Right lobe of liver (tissue), 6 donors: ENCODE data around the gene MCCC1. TPM values are rescaled to one million over a fixed set of nuclear protein-coding genes. Genes with fewer than 3 reads are reported as not detected.

Experiments
- ATAC-seq, 4 donors: fragments of 200-7000 bp; cut with Tn5 transposase; one replicate each; pipeline ENCODE4 v1.9.1; 2020; ENCODE audit warnings: mild to moderate bottlenecking in 4 of 4, moderate library complexity in 4 of 4
- DNase-seq, 3 donors: peaks; one replicate each; pipeline ENCODE4 v3.0.0-alpha.2; 2020
- H3K27ac ChIP-seq, 3 donors: fragments of 200-600 bp; one replicate each; pipeline ENCODE4 v1.8.0; 2022
- H3K27me3 ChIP-seq, 2 donors: fragments of 200-600 bp; one replicate each; pipeline ENCODE4 v1.8.0; 2022
- H3K36me3 ChIP-seq, 4 donors: fragments of 200-600 bp; sonication (generic) in 1 of 4; one replicate each; pipeline versions ENCODE4 v1.5.1 to v1.8.0; 2017 to 2022; ENCODE audit warnings: control low read depth in 1 of 4
- H3K4me1 ChIP-seq, 4 donors: fragments of 200-600 bp; sonication (generic) in 1 of 4; one replicate each; pipeline versions ENCODE4 v1.5.1 to v1.8.0; 2017 to 2022; ENCODE audit warnings: control low read depth in 1 of 4
- H3K4me3 ChIP-seq, 3 donors: fragments of 200-600 bp; one replicate each; pipeline ENCODE4 v1.8.0; 2022
- H3K9me3 ChIP-seq, 4 donors: fragments of 200-600 bp; sonication (generic) in 1 of 4; one replicate each; pipeline versions ENCODE4 v1.5.1 to v1.8.0; 2017 to 2022; ENCODE audit warnings: control low read depth in 1 of 4
- POLR2A ChIP-seq: fragments of 450-650 bp; IDR thresholded peaks from one replicate; pipeline ENCODE4 v1.6.1; 2017; ENCODE audit warnings: antibody characterized with exemption, mild to moderate bottlenecking
- WGBS: methylation state at CpG from one replicate; pipeline ENCODE4 v1.1.6; 2018; ENCODE audit warnings: low coverage, low lambda C conversion rate; ENCODE audit not compliant: insufficient coverage; ENCODE audit errors: missing lambda C conversion rate; 5-methylcytosine and 5-hydroxymethylcytosine counted together
- intact Hi-C, 2 donors: fragments of 100-400 bp; cut with DNase I; formaldehyde crosslinking; loops; one replicate each; pipeline versions ENCODE4 v1.11.2 to v1.14.1; 2022
- total RNA-seq, 6 experiments: library from RNA; depleted of rRNA in 2 of 6; stranded (reverse); fragments of >200 nt in 2 of 6; fragmentation: NEBNext Ultra II Directional in 3 of 6; extraction: Animal tissue kit (Norgen Biotek cat#: 25700) in 3 of 6; gene quantifications; one replicate each; pipeline versions ENCODE4 v1.1.0 to v1.2.4, GENCODE V29; 2016 to 2023
- TF ChIP-seq, protein P1 (sequence below), 4 donors: fragments of 200-600 bp in 3 of 4; fragments of 450-650 bp in 1 of 4; IDR thresholded peaks; one replicate each; pipeline versions ENCODE4 v1.5.1 to v1.8.0; 2016 to 2022; ENCODE audit warnings: antibody characterized with exemption in 4 of 4, mild to moderate bottlenecking in 2 of 4
- donor health status: DM: no; HTN: yes; CAD: no.
- donor health status: DM: no; HTN: no; CAD: no.
- donor health status: DM: no; HTN: no; CAD: no.
- donor health status: DM: no; HTN: yes; CAD: no.
- donor health status: DM: no; HTN: yes; CAD: no.

MCCC1 gene
- total RNA-seq, 6 experiments from 2014 or later = 34.0 to 57.0 (median 48.2) TPM

DNA sequence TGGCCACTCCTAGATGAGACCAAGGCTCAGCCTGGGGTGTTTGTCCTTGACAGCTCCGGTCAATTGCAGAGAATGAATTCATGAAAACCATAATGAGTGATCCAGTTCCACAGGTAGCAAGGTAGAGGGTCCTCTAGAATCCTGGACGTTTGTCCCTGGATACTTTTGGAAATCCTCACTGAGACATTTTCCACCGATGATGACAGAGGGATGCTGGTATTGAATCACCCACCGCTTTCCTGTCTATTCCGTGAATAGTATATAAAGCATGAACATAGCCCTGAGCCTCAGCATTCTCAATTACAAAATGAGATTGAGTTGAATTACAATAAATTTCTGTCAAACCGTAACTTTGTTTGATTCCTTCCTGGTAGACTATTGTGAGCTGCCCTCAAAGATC is 113.3 kb downstream of the MCCC1 start:
- Histone ChIP-seq H3K27me3 (no peaks in the 10 kb centered on the region), H3K9me3 (no peaks in the 10 kb centered on the region), H3K27ac (no peak overlapping the region), H3K36me3 (no peaks in the 10 kb centered on the region), H3K4me3 (no peak overlapping the region), H3K4me1 (peaks cover 0 to 12% (median 3%) of the 10 kb centered on the region in 4 donors)
- no peak for TF ChIP-seq POLR2A
- TF ChIP-seq, protein P1, sequence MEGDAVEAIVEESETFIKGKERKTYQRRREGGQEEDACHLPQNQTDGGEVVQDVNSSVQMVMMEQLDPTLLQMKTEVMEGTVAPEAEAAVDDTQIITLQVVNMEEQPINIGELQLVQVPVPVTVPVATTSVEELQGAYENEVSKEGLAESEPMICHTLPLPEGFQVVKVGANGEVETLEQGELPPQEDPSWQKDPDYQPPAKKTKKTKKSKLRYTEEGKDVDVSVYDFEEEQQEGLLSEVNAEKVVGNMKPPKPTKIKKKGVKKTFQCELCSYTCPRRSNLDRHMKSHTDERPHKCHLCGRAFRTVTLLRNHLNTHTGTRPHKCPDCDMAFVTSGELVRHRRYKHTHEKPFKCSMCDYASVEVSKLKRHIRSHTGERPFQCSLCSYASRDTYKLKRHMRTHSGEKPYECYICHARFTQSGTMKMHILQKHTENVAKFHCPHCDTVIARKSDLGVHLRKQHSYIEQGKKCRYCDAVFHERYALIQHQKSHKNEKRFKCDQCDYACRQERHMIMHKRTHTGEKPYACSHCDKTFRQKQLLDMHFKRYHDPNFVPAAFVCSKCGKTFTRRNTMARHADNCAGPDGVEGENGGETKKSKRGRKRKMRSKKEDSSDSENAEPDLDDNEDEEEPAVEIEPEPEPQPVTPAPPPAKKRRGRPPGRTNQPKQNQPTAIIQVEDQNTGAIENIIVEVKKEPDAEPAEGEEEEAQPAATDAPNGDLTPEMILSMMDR (IDR thresholded peaks at IDR 0.05) = no peak
- intact Hi-C loops = no loop called here
- ATAC-seq (no peak), DNase-seq (no peak)
- 60% methylated on average over 1 of the region's 6 CpGs for WGBS

DNA sequence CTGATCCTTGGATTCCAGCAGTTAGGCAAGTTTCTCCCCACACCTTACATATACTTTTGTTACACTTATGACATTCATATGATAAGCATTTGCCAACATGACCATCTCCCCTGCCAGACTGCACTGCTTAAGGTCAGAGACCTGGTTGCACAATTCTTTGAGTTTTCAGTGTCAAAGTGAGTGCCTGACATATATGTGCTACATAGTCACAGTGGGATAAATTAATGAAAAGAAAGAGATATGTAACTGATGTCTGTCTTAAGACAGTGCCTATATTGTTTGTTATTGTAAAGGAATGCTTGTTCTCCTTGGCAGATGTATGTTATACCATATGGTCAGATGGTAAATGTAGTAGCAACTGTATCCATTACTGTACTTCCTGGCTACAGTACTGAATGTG is 115.4 kb downstream of the MCCC1 start:
- Histone ChIP-seq H3K4me3 (no peak overlapping the region), H3K27me3 (no peaks in the 10 kb centered on the region), H3K4me1 (peaks cover 0 to 17% (median 4%) of the 10 kb centered on the region in 4 donors), H3K36me3 (no peaks in the 10 kb centered on the region), H3K9me3 (no peaks in the 10 kb centered on the region), H3K27ac (no peak overlapping the region)
- intact Hi-C loops = no loop called here
- DNase-seq (no peak), ATAC-seq (peak; percentile 35 to 62 (median 48))
- TF ChIP-seq POLR2A = no peak
- TF ChIP-seq, protein P1 (IDR thresholded peaks at IDR 0.05) = no peak

DNA sequence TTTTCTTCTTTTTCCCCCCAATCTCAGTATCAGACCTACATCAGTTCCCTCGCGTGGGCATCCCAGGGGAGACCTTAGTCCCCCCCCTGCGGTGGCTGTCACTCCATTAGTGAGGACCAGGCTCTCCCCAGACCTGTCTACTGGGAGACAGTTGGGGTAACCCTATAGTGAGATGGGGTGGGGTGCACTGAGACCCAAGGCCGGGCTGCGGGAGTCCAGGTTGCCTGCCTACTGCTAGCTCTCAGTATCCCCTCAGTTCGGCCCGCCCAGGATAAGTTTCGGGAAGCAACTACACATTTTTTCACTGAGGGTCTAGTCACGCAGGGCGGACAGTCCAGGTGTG is 118.3 kb downstream of the MCCC1 start:
- TF ChIP-seq POLR2A = no peak
- TF ChIP-seq, protein P1 (IDR thresholded peaks at IDR 0.05) = no peak
- H3K27ac ChIP-seq = peak overlapping the region in 2 of 3 donors; percentile 47 to 78
- intact Hi-C loops = no loop called here
- no peaks in the 10 kb centered on the region for H3K9me3 ChIP-seq
- 68% methylated on average over 8 of the region's 10 CpGs for WGBS
- H3K4me3 ChIP-seq = peak overlapping the region; percentile 89 to 95 (median 92)
- DNase-seq = no peak
- peaks cover 0 to 22% (median 8%) of the 10 kb centered on the region in 4 donors for H3K4me1 ChIP-seq
- no peak for ATAC-seq
- H3K36me3 ChIP-seq = no peaks in the 10 kb centered on the region
- no peaks in the 10 kb centered on the region for H3K27me3 ChIP-seq

DNA sequence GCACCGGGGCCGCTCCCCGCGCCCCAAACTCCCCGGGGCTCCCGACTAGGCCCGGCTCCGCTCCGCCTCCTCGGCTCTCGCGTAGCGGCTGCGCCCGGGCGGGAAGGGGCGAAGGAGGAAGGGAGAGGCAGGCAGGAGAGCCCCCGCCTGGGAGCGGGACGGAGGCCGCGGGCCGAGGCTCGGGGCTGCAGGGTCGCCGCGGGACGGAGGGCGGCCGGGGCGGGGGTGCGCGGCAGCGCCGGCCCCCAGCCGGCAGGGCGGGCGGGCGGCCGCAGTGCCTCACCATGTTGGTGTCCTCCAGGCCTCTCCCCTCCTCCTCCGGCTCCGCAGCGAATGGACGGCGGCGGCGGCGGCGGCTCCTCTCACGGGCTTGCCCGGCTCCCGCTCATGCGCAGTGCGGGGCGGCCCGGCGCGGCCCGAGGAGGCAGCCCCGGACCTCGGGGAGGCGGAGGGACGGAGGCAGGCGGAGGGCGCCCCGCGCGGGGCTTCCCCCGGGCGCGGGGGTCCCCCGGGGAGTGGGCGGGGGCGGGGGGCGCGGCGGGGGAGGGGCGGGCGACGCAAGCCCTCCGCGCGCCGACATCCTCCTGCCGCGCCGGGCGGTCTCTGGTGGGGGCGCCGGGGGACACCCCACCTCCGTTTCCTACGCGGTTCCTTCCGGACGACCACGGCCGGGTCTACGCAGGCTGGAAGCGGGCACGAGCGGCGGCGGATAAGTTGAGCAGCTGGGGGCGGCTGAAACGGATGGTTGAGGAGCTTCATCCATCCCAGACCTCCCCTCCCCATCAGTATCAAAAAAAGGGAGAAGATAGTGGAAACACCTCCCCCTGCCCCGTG is 118.9 kb downstream of the MCCC1 start, which contains the start of gene DCUN1D1:
TSS of gene DCUN1D1 (minus strand) at position 335 of the 834 bp plus-strand sequence. CDS start at position 286, 49 bp downstream.
- WGBS = 0% methylated on average over 3 of the region's 106 CpGs
- peak; percentile 92 to 96 (median 94) for ATAC-seq

More for the DNA sequence above, 118.9 kb downstream of the MCCC1 start, which contains the start of gene DCUN1D1:
- TF ChIP-seq, protein P1 (IDR thresholded peaks at IDR 0.05) = no peak
- peak; percentile 84 for TF ChIP-seq POLR2A
- DNase-seq = peak; percentile 95
- peak within 1 kb of the TSS; percentile 78 to 85 (median 80) for H3K27ac ChIP-seq
- intact Hi-C loops = no loop called here
- H3K27me3 ChIP-seq = no peaks in the 10 kb centered on the region
- peaks cover 0 to 27% (median 8%) of the 10 kb centered on the region in 4 donors for H3K4me1 ChIP-seq
- H3K9me3 ChIP-seq = no peaks in the 10 kb centered on the region
- no peaks in the 10 kb centered on the region for H3K36me3 ChIP-seq
- H3K4me3 ChIP-seq = peak within 1 kb of the TSS; percentile 89 to 95 (median 92)
